HCT116 (cell line): ENCODE measurements around the gene FTCDNL1. TPM values are rescaled to one million over a fixed set of nuclear protein-coding genes. Genes with fewer than 3 reads are reported as not detected.

Source experiments
- ATAC-seq: fragments of 200-7000 bp; cut with Tn5 transposase; 2 replicates; pipeline ENCODE4 v1.9.1; 2020; ENCODE audit warnings: mild to moderate bottlenecking, moderate library complexity
- BruUV-seq: library from RNA; stranded (reverse); fragments of 400-500 nt; replicated peaks from 2 replicates; lab custom pipeline; 2021; lab: Mats Ljungman, UMichigan
- CTCF ChIA-PET: fragments of 300-600 bp; sonication (Branson Sonifier 250); formaldehyde crosslinking; loops from one replicate; lab custom pipeline; 2021; ENCODE audit warnings: antibody characterized with exemption; lab: Charles Lee
- POLR2A ChIA-PET: fragments of 300-600, 350-600 bp; sonication (Branson Sonifier 250); formaldehyde crosslinking; loops from one replicate; lab custom pipeline; 2021; ENCODE audit warnings: antibody characterized with exemption; lab: Charles Lee
- RAD21 ChIA-PET, 2 experiments: fragments of 300-600 bp; sonication (Branson Sonifier 250); formaldehyde crosslinking; loops; one replicate each; lab custom pipeline; 2023; ENCODE audit warnings: low total read pairs in 2 of 2; ENCODE audit not compliant: uncharacterized antibody in 2 of 2, unreplicated experiment in 2 of 2, low non-redundant PET in 1 of 2; lab: Charles Lee
- DNase-seq: peaks from one replicate; pipeline ENCODE4 v3.0.0-alpha.2; 2010; ENCODE audit warnings: low read depth, low spot score
- H2AFZ ChIP-seq: fragments of 200-600 bp; shearing (Covaris generic), sonication (generic); 2 replicates; pipeline ENCODE4 v1.6.1; 2017; ENCODE audit warnings: low read depth, mixed run types, mixed read lengths, antibody characterized with exemption, low read length; ENCODE audit not compliant: poor library complexity, severe bottlenecking
- H3K27ac ChIP-seq: 2 replicates; pipeline ENCODE4 v1.5.1; 2012; ENCODE audit warnings: low read depth, low read length
- H3K27me3 ChIP-seq: fragments of 200-600 bp; sonication (generic); 2 replicates; pipeline ENCODE4 v1.6.1; 2016; ENCODE audit warnings: mixed run types, low read length, mixed read lengths; ENCODE audit not compliant: insufficient read depth
- H3K36me3 ChIP-seq, 2 experiments: fragments of 200-500 bp in 1 of 2; fragments of 200-600 bp in 1 of 2; sonication (Bioruptor generic) in 1 of 2; sonication (generic) in 1 of 2; 2 replicates each; pipeline versions ENCODE4 v1.5.1 to v1.6.1; 2014 to 2016; ENCODE audit warnings: low read length in 2 of 2, inconsistent platforms in 1 of 2, mixed read lengths in 1 of 2, mixed run types in 1 of 2; ENCODE audit not compliant: insufficient read depth in 2 of 2, control insufficient read depth in 1 of 2
- H3K4me1 ChIP-seq, 2 experiments: fragments of 200-600 bp in 1 of 2; sonication (generic) in 1 of 2; 2 replicates each; pipeline versions ENCODE4 v1.5.1 to v1.6.1; 2012 to 2017; ENCODE audit warnings: low read length in 2 of 2, inconsistent platforms in 1 of 2, mild to moderate bottlenecking in 1 of 2, mixed read lengths in 1 of 2, mixed run types in 1 of 2, moderate library complexity in 1 of 2; ENCODE audit not compliant: insufficient read depth in 2 of 2, control insufficient read depth in 1 of 2
- H3K4me2 ChIP-seq: fragments of 200-600 bp; sonication (generic); 2 replicates; pipeline ENCODE4 v1.6.1; 2017; ENCODE audit warnings: mixed run types, low read length, mixed read lengths
- H3K4me3 ChIP-seq, 2 experiments: fragments of 200-600 bp in 1 of 2; sonication (generic) in 1 of 2; replicated peaks in 1 of 2; 2 replicates each; pipeline ENCODE4 v1.5.1; 2011 to 2016; ENCODE audit warnings: low read length in 2 of 2, control low read depth in 1 of 2, low read depth in 1 of 2, mild to moderate bottlenecking in 1 of 2, mixed read lengths in 1 of 2, mixed run types in 1 of 2
- H3K79me2 ChIP-seq: fragments of 200-600 bp; sonication (generic); 2 replicates; pipeline ENCODE4 v1.6.1; 2017; ENCODE audit warnings: mild to moderate bottlenecking, mixed run types, low read length, moderate library complexity, mixed read lengths; ENCODE audit not compliant: insufficient read depth
- H3K9ac ChIP-seq: fragments of 200-600 bp; sonication (generic); 2 replicates; pipeline ENCODE4 v1.6.1; 2016; ENCODE audit warnings: low read length, mixed read lengths
- H3K9me2 ChIP-seq: fragments of 200-600 bp; sonication (generic), shearing (Covaris generic); 2 replicates; pipeline ENCODE4 v1.6.1; 2017; ENCODE audit warnings: mixed run types, mild to moderate bottlenecking, moderate library complexity; ENCODE audit not compliant: insufficient read depth
- H3K9me3 ChIP-seq, 2 experiments: fragments of 200-500 bp in 1 of 2; fragments of 200-600 bp in 1 of 2; sonication (Bioruptor generic) in 1 of 2; sonication (generic) in 1 of 2; 2 replicates each; pipeline ENCODE4 v1.6.1; 2014 to 2017; ENCODE audit warnings: low read length in 2 of 2, mixed read lengths in 2 of 2, inconsistent platforms in 1 of 2, low read depth in 1 of 2, mild to moderate bottlenecking in 1 of 2, mixed run types in 1 of 2, moderate library complexity in 1 of 2; ENCODE audit not compliant: control insufficient read depth in 1 of 2, insufficient read depth in 1 of 2
- H4K20me1 ChIP-seq: fragments of 200-600 bp; sonication (generic), shearing (Covaris generic); 2 replicates; pipeline ENCODE4 v1.6.1; 2017; ENCODE audit warnings: mixed run types, mild to moderate bottlenecking, moderate library complexity; ENCODE audit not compliant: insufficient read depth
- ATF3 ChIP-seq: IDR thresholded peaks from 2 replicates; pipeline ENCODE4 v1.6.1; 2012
- CBX3 ChIP-seq: IDR thresholded peaks from 2 replicates; pipeline ENCODE4 v1.6.1; 2012; ENCODE audit warnings: low read depth
- EGR1 ChIP-seq: IDR thresholded peaks from 2 replicates; pipeline ENCODE4 v1.6.1; 2012; ENCODE audit warnings: low read depth
- ELF1 ChIP-seq: IDR thresholded peaks from 2 replicates; pipeline ENCODE4 v1.6.1; 2012; ENCODE audit warnings: low read depth, borderline replicate concordance
- EZH2 ChIP-seq: fragments of 200-600 bp; sonication (generic); IDR thresholded peaks from 2 replicates; pipeline ENCODE4 v1.6.1; 2017; ENCODE audit warnings: antibody characterized with exemption, mixed run types
- EZH2phosphoT487 ChIP-seq: fragments of 200-600 bp; IDR thresholded peaks from 2 replicates; pipeline ENCODE4 v1.6.1; 2018; ENCODE audit warnings: antibody characterized with exemption, borderline replicate concordance
- MAX ChIP-seq: IDR thresholded peaks from 2 replicates; pipeline ENCODE4 v1.6.1; 2012
- POLR2A ChIP-seq: IDR thresholded peaks from 2 replicates; pipeline ENCODE4 v1.7.0; 2011; ENCODE audit warnings: borderline replicate concordance; ENCODE audit not compliant: insufficient read depth, insufficient read length; ENCODE audit errors: extremely low read depth
- POLR2AphosphoS5 ChIP-seq: IDR thresholded peaks from 2 replicates; pipeline ENCODE4 v1.6.1; 2011; ENCODE audit warnings: mild to moderate bottlenecking, low read depth, low read length, moderate library complexity
- RAD21 ChIP-seq: IDR thresholded peaks from 2 replicates; pipeline ENCODE4 v1.6.1; 2012; ENCODE audit warnings: low read depth, mild to moderate bottlenecking
- REST ChIP-seq: IDR thresholded peaks from 2 replicates; pipeline ENCODE4 v1.6.1; 2012; ENCODE audit warnings: low read depth
- SIN3A ChIP-seq: IDR thresholded peaks from 2 replicates; pipeline ENCODE4 v1.6.1; 2012; ENCODE audit warnings: low read depth
- SP1 ChIP-seq: IDR thresholded peaks from 2 replicates; pipeline ENCODE4 v1.6.1; 2012; ENCODE audit warnings: low read depth
- SRF ChIP-seq: IDR thresholded peaks from 2 replicates; pipeline ENCODE4 v1.6.1; 2012; ENCODE audit warnings: low read depth
- TCF7L2 ChIP-seq: IDR thresholded peaks from 2 replicates; pipeline ENCODE4 v1.7.0; 2011; ENCODE audit warnings: borderline replicate concordance, inconsistent platforms; ENCODE audit not compliant: insufficient read depth, insufficient read length; ENCODE audit errors: extremely low read depth
- YY1 ChIP-seq: IDR thresholded peaks from 2 replicates; pipeline ENCODE4 v1.6.1; 2011; ENCODE audit warnings: low read length, low read depth, moderate library complexity, mild to moderate bottlenecking; ENCODE audit not compliant: insufficient replicate concordance; ENCODE audit errors: extremely low read depth
- ZBTB33 ChIP-seq: IDR thresholded peaks from 2 replicates; pipeline ENCODE4 v1.6.1; 2011; ENCODE audit warnings: mild to moderate bottlenecking, low read length, moderate library complexity; ENCODE audit not compliant: insufficient replicate concordance; ENCODE audit errors: extremely low read depth
- ZFX ChIP-seq: fragments of 450-650 bp; IDR thresholded peaks from 2 replicates; pipeline ENCODE4 v1.6.1; 2017
- ZNF274 ChIP-seq: fragments of 200-500 bp; sonication (Bioruptor generic); IDR thresholded peaks from 2 replicates; pipeline ENCODE4 v1.6.1; 2014; ENCODE audit warnings: mild to moderate bottlenecking, low read depth, low read length, inconsistent platforms
- intact Hi-C: fragments of 100-400 bp; cut with micrococcal nuclease; formaldehyde crosslinking; loops from 2 replicates; pipeline ENCODE4 v1.10.0; 2022
- total RNA-seq: library from RNA; stranded (reverse); gene quantifications from one replicate; pipeline ENCODE4 v1.2.1, GENCODE V29; 2021; ENCODE audit not compliant: unreplicated experiment

FTCDNL1 gene
- total RNA-seq, 1 experiment from 2014 or later: 2.6 TPM

- TF ChIP-seq ZBTB33 (no peak), SP1 (no peak), EGR1 (no peak), CBX3 (no peak), MAX (no peak)
These were observed 14.0 kb downstream of the FTCDNL1 start (continued) for GRCh38 chr2:199836943-199837342.

- BruUV-seq: no TSS peak
- no peak overlapping the region for H3K4me3 ChIP-seq
- no peak overlapping the region for H2AFZ ChIP-seq
- TF ChIP-seq ATF3 (no peak), RAD21 (no peak), MAX (no peak), EGR1 (no peak), REST (no peak), ELF1 (no peak), CBX3 (no peak), YY1 (no peak), EZH2phosphoT487 (no peak), POLR2AphosphoS5 (no peak), TCF7L2 (no peak), EZH2 (no peak), ZFX (no peak), POLR2A (no peak), SIN3A (no peak), ZNF274 (no peak), SRF (no peak)
- TF ChIP-seq, all 23 proteins: peak for 0
- Histone ChIP-seq H3K79me2 (no peaks in the 10 kb centered on the region), H4K20me1 (no peaks in the 10 kb centered on the region), H3K4me1 (no peaks in the 10 kb centered on the region), H3K36me3 (no peaks in the 10 kb centered on the region), H3K4me2 (no peak overlapping the region), H3K9ac (no peak overlapping the region), H3K27me3 (no peaks in the 10 kb centered on the region), H3K9me3 (no peaks in the 10 kb centered on the region), H3K27ac (no peak overlapping the region), H3K9me2 (no peaks in the 10 kb centered on the region)
- ATAC-seq (no peak), DNase-seq (no peak)
- ChIA-PET CTCF (no interaction called here), RAD21 (no interaction called here), POLR2A (no interaction called here)
- intact Hi-C loops: no loop called here
These were observed 17.5 kb downstream of the FTCDNL1 start for GRCh38 chr2:199833525-199833924.
